Thoracic aorta (tissue), 2 donors: ENCODE results near the gene PCBP3. TPM values are rescaled to one million over a fixed set of nuclear protein-coding genes. Genes with fewer than 3 reads are reported as not detected.

Experiments used
- ATAC-seq: fragments of 150-250 bp; one replicate; pipeline ENCODE4 v1.8.0; 2017; ENCODE audit warnings: low read depth; ENCODE audit not compliant: insufficient number of reproducible peaks, low FRiP score
- DNase-seq: peaks from one replicate; pipeline ENCODE4 v3.0.0-alpha.2; 2020; ENCODE audit warnings: low spot score
- H3K27ac ChIP-seq, 2 donors: fragments of 200-600 bp; sonication (generic); 1 replicate in 1 of 2; 2 replicates in 1 of 2; pipeline ENCODE4 v1.5.1; 2016; ENCODE audit warnings: mild to moderate bottlenecking in 2 of 2, moderate library complexity in 2 of 2
- H3K27me3 ChIP-seq: fragments of 200-600 bp; sonication (generic); replicated peaks from 2 replicates; pipeline ENCODE4 v1.6.0; 2016; ENCODE audit warnings: mild to moderate bottlenecking; ENCODE audit not compliant: insufficient read depth
- H3K36me3 ChIP-seq: fragments of 200-600 bp; sonication (generic); one replicate; pipeline ENCODE4 v1.5.1; 2016
- H3K4me1 ChIP-seq, 2 donors: fragments of 200-600 bp; sonication (generic); 1 replicate in 1 of 2; 2 replicates in 1 of 2; pipeline versions ENCODE4 v1.5.1 to v1.6.0; 2016; ENCODE audit warnings: low read depth in 2 of 2, mild to moderate bottlenecking in 1 of 2; ENCODE audit not compliant: control insufficient read depth in 1 of 2
- H3K4me3 ChIP-seq: fragments of 200-600 bp; sonication (generic); 2 replicates; pipeline ENCODE4 v1.5.1; 2016; ENCODE audit warnings: mild to moderate bottlenecking
- H3K9me3 ChIP-seq: fragments of 200-600 bp; sonication (generic); 2 replicates; pipeline ENCODE4 v1.5.1; 2016
- total RNA-seq, 2 donors: library from RNA; depleted of rRNA; stranded (reverse); fragments of >200 nt; gene quantifications; one replicate each; pipeline versions ENCODE4 v1.1.0 to v1.2.3, GENCODE V29; 2016
- TF ChIP-seq, protein P1 (sequence below): fragments of 200-600 bp; sonication (generic); IDR thresholded peaks from one replicate; pipeline ENCODE4 v1.5.1; 2019; ENCODE audit warnings: antibody characterized with exemption

PCBP3 gene
- total RNA-seq, 2 donors from 2014 or later: 4.5 to 28.4 TPM

DNA sequence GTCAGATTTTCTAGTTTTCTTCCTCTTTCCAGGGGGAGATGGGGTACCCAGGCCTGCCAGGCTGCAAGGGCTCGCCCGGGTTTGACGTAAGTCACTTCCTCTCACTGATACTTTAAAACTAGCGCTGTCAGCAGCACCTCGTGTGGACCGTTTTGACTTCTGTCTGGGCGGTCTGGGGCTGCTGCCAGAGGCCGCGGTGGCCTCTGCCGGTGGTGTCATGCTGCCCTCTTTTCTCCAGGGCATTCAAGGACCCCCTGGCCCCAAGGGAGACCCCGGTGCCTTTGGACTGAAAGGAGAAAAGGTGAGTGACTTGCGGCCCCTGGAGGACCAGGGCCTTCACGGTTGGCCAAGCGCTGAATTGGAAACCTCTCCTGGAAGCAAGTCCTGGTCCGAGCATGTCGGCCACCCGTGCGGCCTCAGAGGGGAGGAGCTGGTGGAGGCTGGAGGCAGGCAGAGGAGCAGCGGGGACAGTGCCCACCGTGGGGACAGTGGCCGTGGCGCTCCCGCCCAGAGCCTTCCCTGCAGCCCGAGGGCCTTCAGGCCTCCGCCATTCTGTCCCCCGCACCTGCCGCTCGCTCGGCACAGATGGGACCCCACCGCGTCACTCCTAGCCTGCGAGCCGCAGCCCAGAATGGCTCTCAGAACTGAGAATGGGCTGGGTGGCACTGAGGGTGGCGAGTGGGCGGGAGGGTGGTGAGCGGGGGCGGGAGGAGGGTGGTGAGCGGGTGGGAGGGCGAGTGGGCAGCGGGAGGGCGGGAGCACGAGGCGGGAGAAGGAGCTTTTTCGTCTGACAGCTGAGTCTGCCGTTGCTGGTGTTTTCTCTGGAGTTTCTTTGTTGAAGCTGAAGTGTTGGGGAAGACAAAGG lies 347.4 kb downstream of the PCBP3 start:
- no peaks in the 10 kb centered on the region for H3K9me3 ChIP-seq
- no peak overlapping the region for H3K4me3 ChIP-seq
- ATAC-seq (no peak), DNase-seq (peak; percentile 1)
- H3K27ac ChIP-seq: no peak overlapping the region
- H3K4me1 ChIP-seq: peaks cover 0 to 25% of the 10 kb centered on the region in 2 donors
- peaks cover 70% of the 10 kb centered on the region for H3K36me3 ChIP-seq
- TF ChIP-seq, protein P1, sequence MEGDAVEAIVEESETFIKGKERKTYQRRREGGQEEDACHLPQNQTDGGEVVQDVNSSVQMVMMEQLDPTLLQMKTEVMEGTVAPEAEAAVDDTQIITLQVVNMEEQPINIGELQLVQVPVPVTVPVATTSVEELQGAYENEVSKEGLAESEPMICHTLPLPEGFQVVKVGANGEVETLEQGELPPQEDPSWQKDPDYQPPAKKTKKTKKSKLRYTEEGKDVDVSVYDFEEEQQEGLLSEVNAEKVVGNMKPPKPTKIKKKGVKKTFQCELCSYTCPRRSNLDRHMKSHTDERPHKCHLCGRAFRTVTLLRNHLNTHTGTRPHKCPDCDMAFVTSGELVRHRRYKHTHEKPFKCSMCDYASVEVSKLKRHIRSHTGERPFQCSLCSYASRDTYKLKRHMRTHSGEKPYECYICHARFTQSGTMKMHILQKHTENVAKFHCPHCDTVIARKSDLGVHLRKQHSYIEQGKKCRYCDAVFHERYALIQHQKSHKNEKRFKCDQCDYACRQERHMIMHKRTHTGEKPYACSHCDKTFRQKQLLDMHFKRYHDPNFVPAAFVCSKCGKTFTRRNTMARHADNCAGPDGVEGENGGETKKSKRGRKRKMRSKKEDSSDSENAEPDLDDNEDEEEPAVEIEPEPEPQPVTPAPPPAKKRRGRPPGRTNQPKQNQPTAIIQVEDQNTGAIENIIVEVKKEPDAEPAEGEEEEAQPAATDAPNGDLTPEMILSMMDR: no peak
- no peaks in the 10 kb centered on the region for H3K27me3 ChIP-seq

DNA sequence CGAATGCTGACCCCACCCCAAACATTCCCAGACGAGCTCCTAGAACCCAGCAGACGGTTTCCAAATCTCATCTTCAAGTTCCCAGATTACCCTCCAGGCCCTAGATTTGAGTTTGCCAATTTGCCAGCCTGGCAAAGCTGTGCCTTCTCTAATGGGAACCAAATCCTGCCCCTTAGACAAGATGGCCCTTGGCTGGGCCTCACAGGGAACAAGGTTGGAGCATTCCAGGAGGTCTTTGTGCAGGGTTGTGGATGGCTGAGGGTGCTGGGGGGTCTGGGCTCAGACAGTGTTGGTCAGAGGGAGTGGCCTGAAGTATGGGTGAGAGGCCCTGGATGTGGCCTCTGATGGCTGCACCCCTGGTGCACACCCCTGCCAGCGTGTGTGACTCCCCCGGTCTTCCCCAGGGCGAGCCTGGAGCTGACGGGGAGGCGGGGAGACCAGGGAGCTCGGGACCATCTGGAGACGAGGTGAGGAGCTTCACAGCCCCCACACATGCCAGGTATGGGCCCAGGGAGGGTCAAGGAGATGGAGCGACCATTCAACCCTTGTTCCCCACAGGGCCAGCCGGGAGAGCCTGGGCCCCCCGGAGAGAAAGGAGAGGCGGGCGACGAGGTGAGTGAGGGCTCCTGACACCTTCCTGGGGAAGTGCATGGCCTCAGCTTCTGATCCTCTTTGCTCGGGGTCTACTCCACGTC lies 348.2 kb downstream of the PCBP3 start:
- Histone ChIP-seq H3K27me3 (no peaks in the 10 kb centered on the region), H3K27ac (peak overlapping the region; percentile 71 to 83), H3K4me3 (no peak overlapping the region), H3K9me3 (no peaks in the 10 kb centered on the region), H3K36me3 (peaks cover 70% of the 10 kb centered on the region), H3K4me1 (peaks cover 0 to 17% of the 10 kb centered on the region in 2 donors)
- TF ChIP-seq, protein P1: no peak
- peak; percentile 1 for DNase-seq
- ATAC-seq: no peak

Other genes starting within 250 kb of the PCBP3 start
- gene COL18A1, start 238.6 kb upstream of the PCBP3 start, total RNA-seq: 100 to 1,000 TPM; 507 to 811 TPM
- gene SLC19A1, start 101.3 kb upstream of the PCBP3 start, total RNA-seq: 1 to 10 TPM; 4.7 to 6.1 TPM